SU-DHL-6 (cell line): ENCODE measurements around the gene THBS3.

Source experiments
- H2AFZ ChIP-seq: fragments of 200-600 bp; sonication (generic); 2 replicates; pipeline ENCODE4 v1.6.1; 2014; ENCODE audit warnings: low read depth, mild to moderate bottlenecking, moderate library complexity, mixed read lengths, antibody characterized with exemption, low read length; ENCODE audit not compliant: severe bottlenecking
- H3F3A ChIP-seq: fragments of 200-600 bp; shearing (Covaris generic); 2 replicates; pipeline ENCODE4 v1.6.0; 2016; ENCODE audit warnings: antibody characterized with exemption, mild to moderate bottlenecking; ENCODE audit not compliant: insufficient read depth
- H3K27ac ChIP-seq: fragments of 200-600 bp; sonication (generic); 2 replicates; pipeline ENCODE4 v1.5.1; 2016; ENCODE audit warnings: low read depth, mild to moderate bottlenecking, low read length, moderate library complexity, mixed read lengths
- H3K27me3 ChIP-seq: fragments of 200-600 bp; sonication (generic), shearing (Covaris generic); 2 replicates; pipeline ENCODE4 v1.6.0; 2014; ENCODE audit warnings: mild to moderate bottlenecking, low read length
- H3K36me3 ChIP-seq: fragments of 200-600 bp; sonication (generic); 2 replicates; pipeline ENCODE4 v1.6.1; 2014; ENCODE audit warnings: mild to moderate bottlenecking, low read length, mixed read lengths
- H3K4me2 ChIP-seq: fragments of 300-600, 200-600 bp; shearing (Covaris generic), sonication (generic); 2 replicates; pipeline ENCODE4 v1.6.0; 2014; ENCODE audit warnings: low read length, low read depth, mild to moderate bottlenecking; ENCODE audit not compliant: poor library complexity, severe bottlenecking
- H3K4me3 ChIP-seq: fragments of 200-600 bp; sonication (generic); 2 replicates; pipeline ENCODE4 v1.5.1; 2014; ENCODE audit warnings: antibody characterized with exemption, low read length, mild to moderate bottlenecking, mixed read lengths; ENCODE audit not compliant: insufficient read depth, poor library complexity, severe bottlenecking
- H3K79me2 ChIP-seq: fragments of 200-600 bp; sonication (generic); 2 replicates; pipeline ENCODE4 v1.6.1; 2014; ENCODE audit warnings: mild to moderate bottlenecking, low read length, moderate library complexity; ENCODE audit not compliant: insufficient read depth
- H3K9ac ChIP-seq: fragments of 200-600 bp; sonication (generic); 2 replicates; pipeline ENCODE4 v1.7.0; 2014; ENCODE audit warnings: mild to moderate bottlenecking, low read length
- H3K9me2 ChIP-seq: fragments of 200-600 bp; sonication (generic); replicated peaks from 2 replicates; pipeline ENCODE4 v1.6.1; 2014; ENCODE audit warnings: low read length; ENCODE audit not compliant: insufficient read depth
- H3K9me3 ChIP-seq: fragments of 200-600 bp; sonication (generic); 2 replicates; pipeline ENCODE4 v1.6.1; 2014; ENCODE audit warnings: low read length, mixed read lengths; ENCODE audit not compliant: insufficient read depth
- H4K20me1 ChIP-seq: fragments of 200-600 bp; sonication (generic); 2 replicates; pipeline ENCODE4 v1.6.1; 2014; ENCODE audit warnings: low read depth, mild to moderate bottlenecking, antibody characterized with exemption, low read length, moderate library complexity, mixed read lengths
- CTCF ChIP-seq: fragments of 200-600 bp; sonication (generic); IDR thresholded peaks from one replicate; pipeline ENCODE4 v1.5.1; 2017; ENCODE audit warnings: antibody characterized with exemption, mild to moderate bottlenecking, low read length, moderate library complexity; ENCODE audit not compliant: insufficient read depth, poor library complexity, severe bottlenecking
- EZH2phosphoT487 ChIP-seq: fragments of 200-600 bp; sonication (generic), shearing (Covaris generic); conservative IDR thresholded peaks from 2 replicates; pipeline ENCODE4 v1.6.1; 2018; ENCODE audit warnings: mild to moderate bottlenecking, antibody characterized with exemption, low read length, moderate library complexity, mixed read lengths

The THBS3 gene

GRCh38 chr1:155181371-155182051 lies 26.2 kb downstream of the THBS3 start:
- TF ChIP-seq EZH2phosphoT487 (no peak), CTCF (no peak)
- H3K36me3 ChIP-seq: no peaks in the 10 kb centered on the region

GRCh38 chr1:155179112-155180031 lies 28.3 kb downstream of the THBS3 start:
- H3K36me3 ChIP-seq: no peaks in the 10 kb centered on the region
- H3F3A ChIP-seq: peaks cover 7% of the 10 kb centered on the region
- TF ChIP-seq EZH2phosphoT487: no peak
- H3K9me2 ChIP-seq: no peaks in the 10 kb centered on the region
- H3K4me2 ChIP-seq: no peak overlapping the region
- no peaks in the 10 kb centered on the region for H3K79me2 ChIP-seq
- H3K27ac ChIP-seq: no peak overlapping the region
- no peak overlapping the region for H3K9ac ChIP-seq
- no peaks in the 10 kb centered on the region for H4K20me1 ChIP-seq
- no peak overlapping the region for H2AFZ ChIP-seq
- H3K9me3 ChIP-seq: no peaks in the 10 kb centered on the region
- H3K4me3 ChIP-seq: no peak overlapping the region
- H3K27me3 ChIP-seq: no peaks in the 10 kb centered on the region

More at GRCh38 chr1:155181371-155182051, 26.2 kb downstream of the THBS3 start:
- Histone ChIP-seq H3K27ac (no peak overlapping the region), H4K20me1 (no peaks in the 10 kb centered on the region), H3F3A (peaks cover under 1% of the 10 kb centered on the region), H3K4me2 (no peak overlapping the region), H3K9me2 (no peaks in the 10 kb centered on the region), H3K9me3 (no peaks in the 10 kb centered on the region), H3K79me2 (no peaks in the 10 kb centered on the region), H3K4me3 (no peak overlapping the region), H2AFZ (no peak overlapping the region), H3K9ac (no peak overlapping the region), H3K27me3 (no peaks in the 10 kb centered on the region)

- no peak overlapping the region for H3K9ac ChIP-seq
- TF ChIP-seq CTCF: no peak
- TF ChIP-seq EZH2phosphoT487: no peak
- no peak overlapping the region for H3K4me2 ChIP-seq
- no peaks in the 10 kb centered on the region for H3K9me2 ChIP-seq
- H2AFZ ChIP-seq: no peak overlapping the region
- no peaks in the 10 kb centered on the region for H3K36me3 ChIP-seq
- H3K27ac ChIP-seq: no peak overlapping the region
- no peaks in the 10 kb centered on the region for H3K9me3 ChIP-seq
- no peaks in the 10 kb centered on the region for H3K27me3 ChIP-seq
- H4K20me1 ChIP-seq: no peaks in the 10 kb centered on the region
- H3F3A ChIP-seq: peaks cover 7% of the 10 kb centered on the region
- no peak overlapping the region for H3K4me3 ChIP-seq
- no peaks in the 10 kb centered on the region for H3K79me2 ChIP-seq
These were observed 29.1 kb downstream of the THBS3 start for GRCh38 chr1:155178441-155179111.
